GM06990 (cell line): ENCODE data around the gene CXCL6.

Source experiments
- DNase-seq: peaks from one replicate; pipeline ENCODE4 v3.0.0-alpha.2; 2011; ENCODE audit not compliant: insufficient read length; ENCODE audit errors: extremely low read depth
- H3K27me3 ChIP-seq: replicated peaks from 2 replicates; pipeline ENCODE4 v1.6.0; 2011; ENCODE audit warnings: low read length; ENCODE audit not compliant: control insufficient read depth, insufficient read depth
- H3K36me3 ChIP-seq: 2 replicates; pipeline ENCODE4 v1.5.1; 2011; ENCODE audit warnings: low read length; ENCODE audit not compliant: control insufficient read depth, insufficient read depth
- H3K4me3 ChIP-seq: replicated peaks from 2 replicates; pipeline ENCODE4 v1.5.1; 2011; ENCODE audit warnings: low read depth, mild to moderate bottlenecking, control low read depth, low read length
- TF ChIP-seq, protein P1 (sequence below): IDR thresholded peaks from 2 replicates; pipeline ENCODE4 v1.5.1; 2011; ENCODE audit warnings: low read length, control low read depth, mild to moderate bottlenecking, inconsistent platforms; ENCODE audit not compliant: insufficient read depth, poor library complexity, severe bottlenecking

Gene CXCL6

DNA sequence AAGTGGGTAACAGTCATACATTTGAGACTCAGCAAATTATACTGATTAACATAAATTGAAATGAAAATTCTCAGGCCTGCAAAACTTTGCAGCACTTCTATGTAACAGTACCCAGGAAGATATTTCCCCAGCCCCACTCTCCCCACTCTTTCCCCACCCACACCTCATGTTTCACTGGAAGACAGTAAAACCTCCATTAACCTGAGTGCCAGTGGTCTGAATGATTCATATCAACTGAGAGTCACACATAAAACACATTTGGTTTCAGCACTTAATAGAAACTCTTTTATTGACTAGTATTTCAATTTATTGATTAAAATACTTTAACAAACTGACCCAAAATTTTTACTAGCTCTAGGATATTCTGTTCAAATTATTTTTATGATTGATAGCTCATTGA, 6.9 kb downstream of the CXCL6 start:
- Histone ChIP-seq H3K27me3 (no peaks in the 10 kb centered on the region), H3K36me3 (no peaks in the 10 kb centered on the region), H3K4me3 (no peak overlapping the region)
- TF ChIP-seq, protein P1, sequence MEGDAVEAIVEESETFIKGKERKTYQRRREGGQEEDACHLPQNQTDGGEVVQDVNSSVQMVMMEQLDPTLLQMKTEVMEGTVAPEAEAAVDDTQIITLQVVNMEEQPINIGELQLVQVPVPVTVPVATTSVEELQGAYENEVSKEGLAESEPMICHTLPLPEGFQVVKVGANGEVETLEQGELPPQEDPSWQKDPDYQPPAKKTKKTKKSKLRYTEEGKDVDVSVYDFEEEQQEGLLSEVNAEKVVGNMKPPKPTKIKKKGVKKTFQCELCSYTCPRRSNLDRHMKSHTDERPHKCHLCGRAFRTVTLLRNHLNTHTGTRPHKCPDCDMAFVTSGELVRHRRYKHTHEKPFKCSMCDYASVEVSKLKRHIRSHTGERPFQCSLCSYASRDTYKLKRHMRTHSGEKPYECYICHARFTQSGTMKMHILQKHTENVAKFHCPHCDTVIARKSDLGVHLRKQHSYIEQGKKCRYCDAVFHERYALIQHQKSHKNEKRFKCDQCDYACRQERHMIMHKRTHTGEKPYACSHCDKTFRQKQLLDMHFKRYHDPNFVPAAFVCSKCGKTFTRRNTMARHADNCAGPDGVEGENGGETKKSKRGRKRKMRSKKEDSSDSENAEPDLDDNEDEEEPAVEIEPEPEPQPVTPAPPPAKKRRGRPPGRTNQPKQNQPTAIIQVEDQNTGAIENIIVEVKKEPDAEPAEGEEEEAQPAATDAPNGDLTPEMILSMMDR: no peak
- no peak for DNase-seq

- H3K4me3 ChIP-seq: no peak overlapping the region
- TF ChIP-seq, protein P1: no peak
- no peak for DNase-seq
Measured at GRCh38 chr4:73844345-73844744, 7.9 kb downstream of the CXCL6 start.

GRCh38 chr4:73844806-73845205, 8.3 kb downstream of the CXCL6 start:
- TF ChIP-seq, protein P1: no peak
- Histone ChIP-seq H3K27me3 (no peaks in the 10 kb centered on the region), H3K36me3 (no peaks in the 10 kb centered on the region), H3K4me3 (no peak overlapping the region)
- DNase-seq: no peak

More at GRCh38 chr4:73844345-73844744, 7.9 kb downstream of the CXCL6 start:
- no peaks in the 10 kb centered on the region for H3K36me3 ChIP-seq
- H3K27me3 ChIP-seq: no peaks in the 10 kb centered on the region

- Histone ChIP-seq H3K4me3 (no peak overlapping the region), H3K36me3 (no peaks in the 10 kb centered on the region), H3K27me3 (no peaks in the 10 kb centered on the region)
- no peak for DNase-seq
- TF ChIP-seq, protein P1: no peak
Measured at GRCh38 chr4:73847526-73848182, 11.2 kb downstream of the CXCL6 start.

- TF ChIP-seq, protein P1: no peak
- Histone ChIP-seq H3K4me3 (no peak overlapping the region), H3K27me3 (no peaks in the 10 kb centered on the region), H3K36me3 (no peaks in the 10 kb centered on the region)
- DNase-seq: no peak
Measured at GRCh38 chr4:73848183-73848777, 11.8 kb downstream of the CXCL6 start.
